ENCODE data around the gene RELL1.

The RELL1 gene

GRCh38 chr4:37635155-37635554 lies 51.0 kb downstream of the RELL1 start:
- no peak for DNase-seq (ENCODE audit: low read depth)

GRCh38 chr4:37634180-37634579 lies 52.0 kb downstream of the RELL1 start:
- no peak for DNase-seq (ENCODE audit: low read depth)

- DNase-seq (ENCODE audit: low read depth), result no peak
Observed at GRCh38 chr4:37632836-37633235, 53.3 kb downstream of the RELL1 start.

GRCh38 chr4:37631551-37631950 lies 54.6 kb downstream of the RELL1 start:
- DNase-seq (ENCODE audit: low read depth), result no peak

- no peak for DNase-seq (ENCODE audit: low read depth)
Observed at GRCh38 chr4:37629713-37630112, 56.5 kb downstream of the RELL1 start.

GRCh38 chr4:37628977-37629609 lies 57.1 kb downstream of the RELL1 start:
- no peak for DNase-seq (ENCODE audit: low read depth)

GRCh38 chr4:37627263-37627662 lies 58.9 kb downstream of the RELL1 start:
- DNase-seq (ENCODE audit: low read depth), result no peak

GRCh38 chr4:37625499-37625898 lies 60.7 kb downstream of the RELL1 start:
- DNase-seq (ENCODE audit: low read depth), result no peak

GRCh38 chr4:37623940-37624339 lies 62.2 kb downstream of the RELL1 start:
- no peak for DNase-seq (ENCODE audit: low read depth)

GRCh38 chr4:37623125-37623524 lies 63.1 kb downstream of the RELL1 start:
- no peak for DNase-seq (ENCODE audit: low read depth)

- DNase-seq (ENCODE audit: low read depth), result no peak
Observed at GRCh38 chr4:37620176-37620575, 66.0 kb downstream of the RELL1 start.

GRCh38 chr4:37615720-37616063 lies 70.5 kb downstream of the RELL1 start:
- DNase-seq (ENCODE audit: low read depth), result no peak

GRCh38 chr4:37615059-37615719 lies 71.0 kb downstream of the RELL1 start:
- no peak for DNase-seq (ENCODE audit: low read depth)

- DNase-seq (ENCODE audit: low read depth), result no peak
Observed at GRCh38 chr4:37612811-37613210, 73.4 kb downstream of the RELL1 start.

GRCh38 chr4:37609626-37610025 lies 76.5 kb downstream of the RELL1 start:
- no peak for DNase-seq (ENCODE audit: low read depth)

GRCh38 chr4:37607018-37607417 lies 79.2 kb downstream of the RELL1 start:
- no peak for DNase-seq (ENCODE audit: low read depth)

- no peak for DNase-seq (ENCODE audit: low read depth)
Observed at GRCh38 chr4:37605843-37606565, 80.2 kb downstream of the RELL1 start.

- no peak for DNase-seq (ENCODE audit: low read depth)
Observed at GRCh38 chr4:37604461-37604860, 81.7 kb downstream of the RELL1 start.

- no peak for DNase-seq (ENCODE audit: low read depth)
Observed at GRCh38 chr4:37603711-37604110, 82.5 kb downstream of the RELL1 start.

GRCh38 chr4:37603070-37603468 lies 83.1 kb downstream of the RELL1 start:
- DNase-seq (ENCODE audit: low read depth), result peak; percentile 73

- DNase-seq (ENCODE audit: low read depth), result no peak
Observed at GRCh38 chr4:37602454-37603069, 83.6 kb downstream of the RELL1 start.

GRCh38 chr4:37601531-37601930 lies 84.6 kb downstream of the RELL1 start:
- no peak for DNase-seq (ENCODE audit: low read depth)

All from activated T-cell treated with anti-CD3 and anti-CD28 coated beads for 1 hour (primary cell).